PC-3 (cell line): ENCODE results near the gene METTL1. TPM values are rescaled to one million over a fixed set of nuclear protein-coding genes. Genes with fewer than 3 reads are reported as not detected.
A peak's percentile ranks its signal among the peaks of the same experiment; 100 is the strongest.

Source experiments
- ATAC-seq: fragments of 200-7000 bp; cut with Tn5 transposase; 2 replicates; pipeline ENCODE4 v1.9.1; 2020; ENCODE audit warnings: mild to moderate bottlenecking, moderate library complexity
- BruUV-seq: library from RNA; stranded (reverse); fragments of 400-500 nt; replicated peaks from 2 replicates; lab custom pipeline; 2021; lab: Mats Ljungman, UMichigan
- CTCF ChIA-PET: fragments of 300-600 bp; sonication (Branson Sonifier 250); formaldehyde crosslinking; loops from one replicate; lab custom pipeline; 2022; ENCODE audit warnings: antibody characterized with exemption; lab: Charles Lee
- POLR2A ChIA-PET: fragments of 300-600 bp; sonication (Branson Sonifier 250); formaldehyde crosslinking; loops from one replicate; lab custom pipeline; 2022; ENCODE audit warnings: antibody characterized with exemption; ENCODE audit not compliant: unreplicated experiment; lab: Charles Lee
- DNase-seq: peaks from one replicate; pipeline ENCODE4 v3.0.0-alpha.2; 2015
- H2AFZ ChIP-seq: fragments of 300-600 bp; sonication (generic); 2 replicates; pipeline ENCODE4 v1.6.0; 2016; ENCODE audit warnings: antibody characterized with exemption, low read length
- H3F3A ChIP-seq: fragments of 300-600 bp; sonication (generic); one replicate; pipeline ENCODE4 v1.6.0; 2017; ENCODE audit warnings: antibody characterized with exemption, low read length, control low read depth, mild to moderate bottlenecking; ENCODE audit not compliant: unreplicated experiment
- H3K27ac ChIP-seq: fragments of 300-600 bp; sonication (generic); 2 replicates; pipeline ENCODE4 v1.5.1; 2016; ENCODE audit warnings: mild to moderate bottlenecking, low read length
- H3K27me3 ChIP-seq: fragments of 300-600 bp; sonication (generic); 2 replicates; pipeline ENCODE4 v1.6.1; 2016; ENCODE audit warnings: low read length, mixed read lengths
- H3K36me3 ChIP-seq: fragments of 300-600 bp; sonication (generic); 2 replicates; pipeline ENCODE4 v1.6.1; 2016; ENCODE audit warnings: low read depth, mixed run types, low read length, mixed read lengths
- H3K4me1 ChIP-seq: fragments of 300-600 bp; sonication (generic); 2 replicates; pipeline ENCODE4 v1.5.1; 2016; ENCODE audit warnings: low read length; ENCODE audit not compliant: insufficient read depth
- H3K4me2 ChIP-seq: fragments of 300-600 bp; sonication (generic); 2 replicates; pipeline ENCODE4 v1.6.0; 2016; ENCODE audit warnings: low read length
- H3K4me3 ChIP-seq: fragments of 300-600 bp; sonication (generic); 2 replicates; pipeline ENCODE4 v1.5.1; 2016; ENCODE audit warnings: mild to moderate bottlenecking, low read length, mixed read lengths
- H3K79me2 ChIP-seq: fragments of 300-600 bp; sonication (generic); 2 replicates; pipeline ENCODE4 v1.6.1; 2017; ENCODE audit warnings: low read length, mixed read lengths
- H3K9ac ChIP-seq: fragments of 300-600 bp; sonication (generic); 2 replicates; pipeline ENCODE4 v1.6.0; 2016; ENCODE audit warnings: mild to moderate bottlenecking, low read length
- H3K9me2 ChIP-seq: fragments of 300-600 bp; sonication (generic); replicated peaks from 2 replicates; pipeline ENCODE4 v1.6.1; 2016; ENCODE audit warnings: mixed run types, low read length, mixed read lengths
- H3K9me3 ChIP-seq: fragments of 300-600 bp; sonication (generic); 2 replicates; pipeline ENCODE4 v1.6.1; 2016; ENCODE audit warnings: low read length, mixed read lengths
- H4K20me1 ChIP-seq: fragments of 300-600 bp; sonication (generic); 2 replicates; pipeline ENCODE4 v1.6.1; 2016; ENCODE audit warnings: low read length, mixed read lengths
- CTCF ChIP-seq: fragments of 300-600 bp; sonication (generic); conservative IDR thresholded peaks from 2 replicates; pipeline ENCODE4 v1.5.1; 2017; ENCODE audit warnings: antibody characterized with exemption, low read depth, mild to moderate bottlenecking, low read length
- EZH2 ChIP-seq: fragments of 300-600 bp; sonication (generic); IDR thresholded peaks from one replicate; pipeline ENCODE4 v1.6.1; 2017; ENCODE audit warnings: antibody characterized with exemption, mild to moderate bottlenecking, low read length; ENCODE audit not compliant: unreplicated experiment
- EZH2phosphoT487 ChIP-seq: fragments of 300-600 bp; sonication (generic); IDR thresholded peaks from 2 replicates; pipeline ENCODE4 v1.6.1; 2018; ENCODE audit warnings: mild to moderate bottlenecking, antibody characterized with exemption, low read length, borderline replicate concordance
- intact Hi-C: fragments of 100-400 bp; cut with micrococcal nuclease; formaldehyde crosslinking; loops from 2 replicates; pipeline ENCODE4 v1.9.0; 2023
- total RNA-seq: library from RNA; depleted of rRNA; stranded (reverse); fragments of >200 nt; gene quantifications from 2 replicates; pipeline ENCODE4 v1.2.3, GENCODE V29; 2014

The METTL1 gene
- total RNA-seq, 1 experiment from 2014 or later: 29.8 TPM

DNA sequence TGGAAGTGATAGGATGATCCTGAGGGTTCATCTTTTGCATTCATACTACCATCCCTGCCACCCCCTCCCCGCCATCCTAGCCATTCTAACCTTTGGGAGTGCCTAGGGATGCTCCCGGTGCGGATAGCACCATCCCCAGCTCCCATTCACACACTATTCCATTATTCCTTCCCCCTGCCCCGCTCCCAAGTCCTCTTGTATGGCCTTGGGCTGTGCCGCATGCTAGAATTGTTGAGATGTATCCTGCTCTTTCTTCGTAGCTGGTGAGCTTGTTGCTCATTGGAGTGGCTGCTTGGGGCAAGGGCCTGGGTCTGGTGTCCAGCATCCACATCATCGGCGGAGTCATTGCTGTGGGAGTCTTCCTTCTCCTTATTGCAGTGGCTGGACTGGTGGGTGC lies 26.4 kb downstream of the METTL1 start:
- ATAC-seq (peak; percentile 19), DNase-seq (no peak)
- TF ChIP-seq CTCF: no peak
- no peak for TF ChIP-seq EZH2phosphoT487
- no peak for TF ChIP-seq EZH2
- Histone ChIP-seq H3K4me2 (peak overlapping the region; percentile 97), H3K27ac (no peak overlapping the region), H3K9me2 (no peaks in the 10 kb centered on the region), H3K4me3 (peak overlapping the region; percentile 86), H3K9me3 (no peaks in the 10 kb centered on the region), H2AFZ (peak overlapping the region; percentile 76; the same call in 1 of the 2 replicates), H3K9ac (peak overlapping the region; percentile 88), H3K79me2 (peaks cover 13% of the 10 kb centered on the region), H3K4me1 (no peaks in the 10 kb centered on the region; the same call in 1 of the 2 replicates), H3F3A (peaks cover 4% of the 10 kb centered on the region), H3K27me3 (no peaks in the 10 kb centered on the region), H3K36me3 (peaks cover 26% of the 10 kb centered on the region), H4K20me1 (no peaks in the 10 kb centered on the region)
- intact Hi-C loops: no loop called here
- BruUV-seq: TSS peak; percentile 46
- ChIA-PET CTCF (interaction anchor here (1.2 kb wide), 1 partner anchor 19 kb away, joined by 3 read pairs; no protein-coding TSS in a partner anchor), POLR2A (no interaction called here)

GRCh38 chr12:57744777-57745484 lies 27.0 kb downstream of the METTL1 start, which contains the start of gene TSPAN31:
TSPAN31 (plus strand) TSS chr12:57745039; CDS start chr12:57745155, 116 bp downstream.
- no peaks in the 10 kb centered on the region; the same call in 1 of the 2 replicates for H3K4me1 ChIP-seq
- intact Hi-C loops: no loop called here
- no peaks in the 10 kb centered on the region for H4K20me1 ChIP-seq
- peaks cover 9% of the 10 kb centered on the region; the same call in 1 of the 2 replicates for H3K79me2 ChIP-seq
- H3K9me3 ChIP-seq: no peaks in the 10 kb centered on the region
- H2AFZ ChIP-seq: peak within 1 kb of the TSS; percentile 76
- H3K27ac ChIP-seq: peak within 1 kb of the TSS; percentile 57
- peak within 1 kb of the TSS; percentile 86 for H3K4me3 ChIP-seq
- peak within 1 kb of the TSS; percentile 97 for H3K4me2 ChIP-seq
- BruUV-seq: no TSS peak
- H3K27me3 ChIP-seq: peaks cover under 1% of the 10 kb centered on the region; the same call in 1 of the 2 replicates
- TF ChIP-seq EZH2: no peak
- TF ChIP-seq CTCF: no peak
- no peak for TF ChIP-seq EZH2phosphoT487
- POLR2A ChIA-PET: interaction anchor here (0.5 kb wide), 1 partner anchor 37 kb away, joined by 4 read pairs; no protein-coding TSS in a partner anchor
- DNase-seq (peak; percentile 97), ATAC-seq (peak; percentile 97)
- no peaks in the 10 kb centered on the region for H3K9me2 ChIP-seq
- H3K36me3 ChIP-seq: peaks cover 22% of the 10 kb centered on the region
- peaks cover 4% of the 10 kb centered on the region for H3F3A ChIP-seq
- CTCF ChIA-PET: interaction anchor here (1.2 kb wide), 1 partner anchor 18 kb away, joined by 3 read pairs; no protein-coding TSS in a partner anchor
- peak within 1 kb of the TSS; percentile 88 for H3K9ac ChIP-seq
